Common myeloid progenitor, CD34-positive (primary cell): ENCODE data around the gene KATNIP.

ENCODE experiments used
- CTCF ChIA-PET: fragments of 350-600 bp; sonication (Branson Sonifier 250); formaldehyde crosslinking; loops from one replicate; lab custom pipeline; 2021; ENCODE audit warnings: antibody characterized with exemption; lab: Charles Lee
- POLR2A ChIA-PET: fragments of 350-600 bp; sonication (Branson Sonifier 250); formaldehyde crosslinking; loops from one replicate; lab custom pipeline; 2021; ENCODE audit warnings: antibody characterized with exemption; lab: Charles Lee
- DNase-seq, 3 donors: peaks; one replicate each; pipeline versions ENCODE4 v3.0.0 to v3.0.0-alpha.2; 2013
- H3K27ac ChIP-seq, 2 experiments: 1 replicate in 1 of 2; 2 replicates in 1 of 2; pipeline ENCODE4 v1.7.0; 2013; ENCODE audit warnings: inconsistent platforms in 2 of 2, low read length in 2 of 2, mild to moderate bottlenecking in 2 of 2, low read depth in 1 of 2, moderate library complexity in 1 of 2; ENCODE audit not compliant: severe bottlenecking in 2 of 2, insufficient read depth in 1 of 2, poor library complexity in 1 of 2
- H3K27me3 ChIP-seq, 5 experiments: replicated peaks in 2 of 5; 1 replicate in 3 of 5; 2 replicates in 2 of 5; pipeline versions ENCODE4 v1.6.1 to v1.7.0; 2013; ENCODE audit warnings: low read length in 4 of 5, mild to moderate bottlenecking in 2 of 5, moderate library complexity in 2 of 5, inconsistent platforms in 1 of 5; ENCODE audit not compliant: insufficient read depth in 5 of 5, control insufficient read depth in 4 of 5
- H3K36me3 ChIP-seq, 4 experiments: 1 replicate in 2 of 4; 2 replicates in 2 of 4; pipeline versions ENCODE4 v1.6.1 to v1.7.0; 2013; ENCODE audit warnings: low read length in 3 of 4, control low read depth in 1 of 4, mild to moderate bottlenecking in 1 of 4; ENCODE audit not compliant: control insufficient read depth in 4 of 4, insufficient read depth in 4 of 4
- H3K4me1 ChIP-seq, 4 experiments: 1 replicate in 3 of 4; 2 replicates in 1 of 4; pipeline versions ENCODE4 v1.6.1 to v1.7.1; 2013; ENCODE audit warnings: low read length in 3 of 4, mild to moderate bottlenecking in 3 of 4, control low read depth in 1 of 4, inconsistent platforms in 1 of 4, moderate library complexity in 1 of 4; ENCODE audit not compliant: control insufficient read depth in 4 of 4, insufficient read depth in 4 of 4; ENCODE audit errors: control extremely low read depth in 1 of 4
- H3K4me3 ChIP-seq, 7 experiments: 1 replicate in 4 of 7; 2 replicates in 3 of 7; pipeline versions ENCODE4 v1.5.1 to v1.7.0; 2013; ENCODE audit warnings: mild to moderate bottlenecking in 7 of 7, low read length in 6 of 7, moderate library complexity in 6 of 7, inconsistent platforms in 2 of 7, low read depth in 2 of 7, control low read depth in 1 of 7; ENCODE audit not compliant: insufficient read depth in 4 of 7, control insufficient read depth in 1 of 7; ENCODE audit errors: extremely low read depth in 1 of 7
- H3K9me3 ChIP-seq, 5 experiments: 1 replicate in 4 of 5; 2 replicates in 1 of 5; pipeline versions ENCODE4 v1.6.1 to v1.7.1; 2013; ENCODE audit warnings: low read length in 4 of 5, mild to moderate bottlenecking in 2 of 5, inconsistent platforms in 1 of 5, low read depth in 1 of 5, moderate library complexity in 1 of 5; ENCODE audit not compliant: control insufficient read depth in 4 of 5, insufficient read depth in 2 of 5; ENCODE audit errors: control extremely low read depth in 1 of 5
- WGBS: methylation state at CpG from one replicate; pipeline ENCODE4 v1.1.5; 2013; ENCODE audit not compliant: insufficient coverage; 5-methylcytosine and 5-hydroxymethylcytosine counted together

KATNIP gene

DNA sequence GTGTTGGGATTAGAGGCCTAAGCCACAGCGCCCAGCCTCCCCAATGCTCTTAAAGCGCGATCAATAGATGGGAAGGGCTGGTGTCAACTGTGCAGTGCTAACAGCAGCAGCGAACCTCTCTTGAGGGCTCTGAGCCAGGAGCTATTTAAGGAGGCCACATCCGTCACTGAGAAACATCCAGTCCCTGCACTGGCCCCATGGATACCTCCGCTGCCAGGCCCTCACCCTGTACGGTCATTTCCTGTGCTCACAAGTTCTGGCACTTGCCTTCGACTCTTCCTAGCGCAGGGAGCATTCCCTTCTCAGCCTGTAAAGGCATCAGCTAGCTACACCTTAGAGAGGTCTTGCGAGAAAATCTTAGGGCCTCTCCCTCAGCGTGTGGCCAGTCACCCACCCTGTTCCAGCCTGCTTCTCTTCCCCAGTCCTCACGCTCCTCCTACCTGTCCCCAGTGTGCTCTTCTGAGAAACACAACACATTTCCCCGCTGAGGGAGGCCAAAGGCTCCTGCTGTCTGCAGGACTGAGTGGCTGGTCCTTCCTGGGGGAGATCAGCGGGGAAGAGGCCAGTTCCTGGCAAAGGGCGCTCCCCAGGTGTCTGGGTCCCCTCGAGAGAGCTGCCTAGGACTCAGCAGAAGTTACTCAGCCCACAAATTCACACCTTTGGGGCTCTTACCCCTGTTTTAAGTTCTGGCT, 28.8 kb upstream of the KATNIP start:
- peaks cover 12 to 73% (median 44%) of the 10 kb centered on the region in 4 experiments for H3K36me3 ChIP-seq
- no peaks in the 10 kb centered on the region for H3K27me3 ChIP-seq
- peaks cover 0 to 2% (median 0%) of the 10 kb centered on the region in 5 experiments for H3K9me3 ChIP-seq
- H3K4me1 ChIP-seq, result peaks cover 0 to 7% (median 4%) of the 10 kb centered on the region in 4 experiments
- ChIA-PET POLR2A (no interaction called here), CTCF (no interaction called here)
- H3K4me3 ChIP-seq, result peak overlapping the region in 1 of 7 experiments; percentile 14
- no peak overlapping the region for H3K27ac ChIP-seq
- 54% methylated on average over 15 of the region's 16 CpGs for WGBS
- DNase-seq, result peak in 2 of 3 donors; percentile 21 to 31

DNA sequence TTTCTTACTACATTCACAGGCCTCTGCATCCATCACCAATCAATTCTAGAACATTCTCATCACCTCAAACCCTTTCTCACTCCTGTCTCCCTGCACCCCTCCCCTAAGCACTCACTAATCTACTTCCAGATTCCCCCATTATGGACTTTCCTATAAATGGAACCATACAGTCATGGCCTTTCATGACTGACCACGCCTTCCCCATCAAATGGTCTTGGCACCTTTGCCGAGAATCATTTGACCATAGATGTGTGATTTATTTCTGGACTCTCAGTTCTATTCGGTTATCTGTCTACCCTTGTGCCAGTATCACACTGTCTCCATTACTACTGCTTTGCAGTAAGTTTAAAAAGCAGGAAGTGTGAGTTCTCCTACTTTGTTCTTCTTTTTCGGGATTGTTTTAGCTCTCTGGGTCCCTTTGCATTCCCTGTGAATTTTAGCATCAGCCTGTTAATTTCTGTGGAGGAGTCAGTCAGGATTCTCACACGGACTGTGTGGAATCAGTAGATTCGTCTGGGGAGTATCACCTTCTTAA, 27.7 kb upstream of the KATNIP start:
- no peak overlapping the region for H3K4me3 ChIP-seq
- no peak overlapping the region for H3K27ac ChIP-seq
- WGBS, result 81% methylated on average over 3 of the region's 6 CpGs
- peaks cover 14 to 73% (median 49%) of the 10 kb centered on the region in 4 experiments for H3K36me3 ChIP-seq
- peaks cover 0 to 7% (median 4%) of the 10 kb centered on the region in 4 experiments for H3K4me1 ChIP-seq
- POLR2A ChIA-PET, result interaction anchor here (0.6 kb wide), 1 partner anchor 20 kb away, joined by 3 read pairs; no protein-coding TSS in a partner anchor
- H3K27me3 ChIP-seq, result no peaks in the 10 kb centered on the region
- H3K9me3 ChIP-seq, result peaks cover 0 to 2% (median 0%) of the 10 kb centered on the region in 5 experiments
- DNase-seq, result no peak
- CTCF ChIA-PET, result interaction anchor here (1.4 to 1.7 kb wide), 3 partner anchors 9 to 16 kb away, joined by 3 to 5 read pairs (median 3); no protein-coding TSS in a partner anchor

DNA sequence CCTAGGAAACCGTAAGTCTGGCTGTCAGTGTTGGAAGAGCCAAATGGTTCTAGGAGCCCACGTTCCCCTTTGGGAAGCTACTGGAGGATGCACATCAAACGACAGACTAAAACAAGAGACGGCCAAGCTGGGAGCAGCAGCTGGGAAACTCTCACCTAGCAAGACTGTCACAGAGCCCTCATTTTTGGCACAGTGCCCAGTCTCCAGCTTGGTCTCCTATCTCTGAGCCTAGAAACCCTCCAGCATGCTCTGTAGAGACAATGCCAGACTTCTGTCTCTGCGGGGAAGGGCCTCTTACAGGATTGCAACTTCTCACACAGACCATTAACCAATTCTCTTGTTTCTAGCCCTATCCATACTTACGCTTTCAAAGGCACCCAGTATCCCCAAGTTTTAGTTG, 23.8 kb upstream of the KATNIP start:
- DNase-seq, result peak in 1 of 3 donors; percentile 4
- ChIA-PET CTCF (no interaction called here), POLR2A (no interaction called here)
- WGBS, result 98% methylated on average over 6 of the region's 6 CpGs
- peaks cover 4 to 13% (median 10%) of the 10 kb centered on the region in 4 experiments for H3K4me1 ChIP-seq
- peaks cover 12 to 78% (median 56%) of the 10 kb centered on the region in 4 experiments for H3K36me3 ChIP-seq
- no peaks in the 10 kb centered on the region for H3K27me3 ChIP-seq
- no peak overlapping the region for H3K27ac ChIP-seq
- H3K9me3 ChIP-seq, result peaks cover 0 to 2% (median 0%) of the 10 kb centered on the region in 5 experiments
- no peak overlapping the region for H3K4me3 ChIP-seq

DNA sequence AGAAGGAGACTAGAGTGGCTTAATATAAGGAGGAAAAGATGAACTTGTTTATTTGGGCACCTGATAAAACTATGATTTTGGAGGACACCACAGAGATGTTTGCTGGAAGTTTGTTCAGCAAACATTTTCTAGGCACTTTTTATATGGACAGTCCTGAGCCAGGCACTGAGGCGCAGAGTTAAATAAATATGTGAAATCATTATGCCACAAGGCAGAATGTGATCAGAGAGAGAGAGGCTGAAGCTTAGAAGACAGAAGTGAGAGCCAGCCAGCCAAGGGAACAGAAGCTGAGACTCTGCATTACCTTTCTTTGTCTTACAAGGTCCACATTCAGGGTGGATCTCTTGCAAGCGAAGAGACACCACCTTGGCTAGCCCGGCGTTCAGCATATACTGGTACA, 21.6 kb upstream of the KATNIP start:
- Histone ChIP-seq H3K27ac (no peak overlapping the region), H3K4me1 (peaks cover 8 to 30% (median 29%) of the 10 kb centered on the region in 4 experiments), H3K36me3 (peaks cover 12 to 74% (median 51%) of the 10 kb centered on the region in 4 experiments), H3K27me3 (no peaks in the 10 kb centered on the region), H3K4me3 (no peak overlapping the region), H3K9me3 (peaks cover 0 to 2% (median 0%) of the 10 kb centered on the region in 5 experiments)
- no peak for DNase-seq
- CTCF ChIA-PET, result no interaction called here
- POLR2A ChIA-PET, result no interaction called here
- WGBS, result 100% methylated on average over 3 of the region's 4 CpGs

DNA sequence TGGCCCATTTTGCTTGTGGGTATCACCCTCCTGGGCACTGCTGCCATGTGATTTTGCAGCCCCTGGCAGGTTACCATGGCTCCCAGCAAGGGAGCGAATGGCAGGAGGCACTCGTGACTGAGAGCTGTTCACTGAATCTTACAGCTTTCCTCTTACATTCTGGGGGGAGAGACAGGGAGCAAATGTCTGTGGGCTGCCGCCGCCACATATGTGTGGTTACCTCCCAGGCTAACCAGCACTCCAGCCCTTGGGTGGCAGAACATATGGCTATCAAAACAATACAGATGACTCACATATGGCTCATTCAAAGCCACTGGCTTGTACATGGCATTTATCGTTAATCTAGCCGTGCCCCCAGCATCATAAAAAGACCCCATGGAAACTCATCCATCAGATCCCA, 20.0 kb upstream of the KATNIP start:
- Histone ChIP-seq H3K36me3 (peaks cover 8 to 72% (median 47%) of the 10 kb centered on the region in 4 experiments), H3K4me1 (peaks cover 8 to 30% (median 29%) of the 10 kb centered on the region in 4 experiments), H3K27me3 (no peaks in the 10 kb centered on the region), H3K4me3 (no peak overlapping the region), H3K27ac (no peak overlapping the region), H3K9me3 (peaks cover 0 to 2% (median 0%) of the 10 kb centered on the region in 5 experiments)
- POLR2A ChIA-PET, result no interaction called here
- CTCF ChIA-PET, result interaction anchor here (1.2 to 2.9 kb wide), 2 partner anchors 14 to 19 kb away, joined by 3 to 7 read pairs; no protein-coding TSS in a partner anchor
- 100% methylated on average over 6 of the region's 6 CpGs for WGBS
- peak in 2 of 3 donors; percentile 4 to 5 for DNase-seq

DNA sequence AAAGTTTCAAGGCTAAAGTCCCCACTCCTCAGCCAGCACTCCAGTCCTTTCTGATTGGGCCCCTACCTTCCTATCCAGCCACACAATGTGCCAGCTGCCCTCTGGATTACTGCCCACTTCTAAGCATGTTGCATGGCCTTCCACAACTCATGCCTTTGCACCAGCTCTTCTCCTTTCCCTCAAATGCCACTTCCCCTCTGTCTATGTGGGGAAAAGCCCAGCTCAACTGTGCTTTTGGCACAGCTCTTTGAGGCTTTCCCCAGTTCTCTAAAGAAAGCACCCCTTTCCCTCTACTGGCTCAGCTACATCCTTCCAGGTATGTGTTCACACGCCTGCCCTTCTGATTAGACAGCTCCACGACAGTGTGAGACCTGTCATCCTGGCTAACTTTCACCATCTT, 18.8 kb upstream of the KATNIP start:
- Histone ChIP-seq H3K27me3 (no peaks in the 10 kb centered on the region), H3K27ac (peak overlapping the region; percentile 17 to 52), H3K4me3 (peak overlapping the region in 3 of 7 experiments; percentile 2 to 16 (median 8)), H3K36me3 (peaks cover 4 to 70% (median 45%) of the 10 kb centered on the region in 4 experiments), H3K4me1 (peaks cover 8 to 30% (median 29%) of the 10 kb centered on the region in 4 experiments), H3K9me3 (no peaks in the 10 kb centered on the region)
- WGBS, result 0% methylated on average over 2 of the region's 2 CpGs
- DNase-seq, result peak in 2 of 3 donors; percentile 57 to 65
- CTCF ChIA-PET, result interaction anchor here (0.6 to 2.9 kb wide), 4 partner anchors 9 to 21 kb away, joined by 3 to 7 read pairs (median 3); no protein-coding TSS in a partner anchor
- POLR2A ChIA-PET, result interaction anchor here (1.0 kb wide), 1 partner anchor 11 kb away, joined by 4 read pairs; no protein-coding TSS in a partner anchor
